ENCODE measurements around the gene ZNF324B.
"Not testable (repeated sequence)": the region's sequence is repeated elsewhere in the genome, so short reads cannot be mapped to it uniquely, and the experiment has no call there.

The ZNF324B gene

GRCh38 chr19:58442986-58443385 is 8.4 kb upstream of the ZNF324B start:
- not testable (repeated sequence) for H4K91ac ChIP-seq (ENCODE audit: low read depth, low read length, poor library complexity); H3K9ac ChIP-seq (ENCODE audit: low read depth, low read length, poor library complexity); H3K4me3 ChIP-seq (ENCODE audit: low read length in 2 of 2); H3K36me3 ChIP-seq (replicated peaks in 1 of 2; ENCODE audit: control insufficient read depth in 2 of 2, insufficient read depth in 2 of 2, low read length in 2 of 2); H2BK5ac ChIP-seq (ENCODE audit: low read length); H3K23ac ChIP-seq (ENCODE audit: low read depth, low read length, poor library complexity); H3K79me1 ChIP-seq (ENCODE audit: low read depth, low read length); H3K27me3 ChIP-seq (ENCODE audit: control insufficient read depth in 3 of 3, insufficient read depth in 3 of 3, low read depth in 1 of 3, low read length in 3 of 3); DNase-seq (ENCODE audit: low spot score); H3K18ac ChIP-seq (ENCODE audit: low read length); H2AFZ ChIP-seq (ENCODE audit: low read length); H3K27ac ChIP-seq (replicated peaks; ENCODE audit: low read length); H4K8ac ChIP-seq (ENCODE audit: low read depth, low read length); H2BK12ac ChIP-seq (ENCODE audit: low read length); H2BK120ac ChIP-seq (ENCODE audit: low read depth, low read length); H3K14ac ChIP-seq (ENCODE audit: low read length); H3K4ac ChIP-seq (ENCODE audit: low read length); H3K4me2 ChIP-seq (ENCODE audit: insufficient read depth, low read length, poor library complexity, severe bottlenecking); H2AK5ac ChIP-seq (ENCODE audit: low read depth, low read length); H2BK15ac ChIP-seq (ENCODE audit: low read length)
- no CpG with 5 or more reads among the region's 7 CpGs for WGBS, 2 donors (ENCODE audit: extremely low coverage in 2 of 2, insufficient read length in 2 of 2, insufficient replicate concordance in 1 of 2)
- Histone ChIP-seq H3K9me3 (replicated peaks in 1 of 2; ENCODE audit: control insufficient read depth in 2 of 2, insufficient read depth in 1 of 2, low read depth in 1 of 2, low read length in 2 of 2) (peaks cover 9 to 19% of the 10 kb centered on the region in 2 donors), H3K4me1 (ENCODE audit: control insufficient read depth in 2 of 2, insufficient read depth in 1 of 2, low read depth in 1 of 2, low read length in 2 of 2) (peaks cover 0 to 10% of the 10 kb centered on the region in 2 donors)

GRCh38 chr19:58448860-58449259 is 2.6 kb upstream of the ZNF324B start:
- WGBS, 2 donors (ENCODE audit: extremely low coverage in 2 of 2, insufficient read length in 2 of 2, insufficient replicate concordance in 1 of 2), result no CpG with 5 or more reads among the region's 3 CpGs
- not testable (repeated sequence) for H3K4me3 ChIP-seq (ENCODE audit: low read length in 2 of 2); H3K4me2 ChIP-seq (ENCODE audit: insufficient read depth, low read length, poor library complexity, severe bottlenecking); H4K8ac ChIP-seq (ENCODE audit: low read depth, low read length); H3K79me1 ChIP-seq (ENCODE audit: low read depth, low read length); H3K14ac ChIP-seq (ENCODE audit: low read length); H2BK15ac ChIP-seq (ENCODE audit: low read length); H3K9ac ChIP-seq (ENCODE audit: low read depth, low read length, poor library complexity); H3K4ac ChIP-seq (ENCODE audit: low read length); H3K27ac ChIP-seq (replicated peaks; ENCODE audit: low read length); DNase-seq (ENCODE audit: low spot score); H3K18ac ChIP-seq (ENCODE audit: low read length); H2BK120ac ChIP-seq (ENCODE audit: low read depth, low read length); H2AK5ac ChIP-seq (ENCODE audit: low read depth, low read length); H3K27me3 ChIP-seq (ENCODE audit: control insufficient read depth in 3 of 3, insufficient read depth in 3 of 3, low read depth in 1 of 3, low read length in 3 of 3); H2BK5ac ChIP-seq (ENCODE audit: low read length); H4K91ac ChIP-seq (ENCODE audit: low read depth, low read length, poor library complexity); H3K36me3 ChIP-seq (replicated peaks in 1 of 2; ENCODE audit: control insufficient read depth in 2 of 2, insufficient read depth in 2 of 2, low read length in 2 of 2); H3K23ac ChIP-seq (ENCODE audit: low read depth, low read length, poor library complexity); H2BK12ac ChIP-seq (ENCODE audit: low read length); H2AFZ ChIP-seq (ENCODE audit: low read length)
- Histone ChIP-seq H3K9me3 (replicated peaks in 1 of 2; ENCODE audit: control insufficient read depth in 2 of 2, insufficient read depth in 1 of 2, low read depth in 1 of 2, low read length in 2 of 2) (peaks cover 4 to 20% of the 10 kb centered on the region in 2 donors), H3K4me1 (ENCODE audit: control insufficient read depth in 2 of 2, insufficient read depth in 1 of 2, low read depth in 1 of 2, low read length in 2 of 2) (peaks cover 2 to 10% of the 10 kb centered on the region in 2 donors)

GRCh38 chr19:58449980-58450379 is 1.4 kb upstream of the ZNF324B start:
- H2BK12ac ChIP-seq (ENCODE audit: low read length); H3K79me1 ChIP-seq (ENCODE audit: low read depth, low read length); H3K4me2 ChIP-seq (ENCODE audit: insufficient read depth, low read length, poor library complexity, severe bottlenecking); H2AK5ac ChIP-seq (ENCODE audit: low read depth, low read length); DNase-seq (ENCODE audit: low spot score); H3K27ac ChIP-seq (replicated peaks; ENCODE audit: low read length); H3K9ac ChIP-seq (ENCODE audit: low read depth, low read length, poor library complexity); H3K4ac ChIP-seq (ENCODE audit: low read length); H3K4me3 ChIP-seq (ENCODE audit: low read length in 2 of 2); H3K27me3 ChIP-seq (ENCODE audit: control insufficient read depth in 3 of 3, insufficient read depth in 3 of 3, low read depth in 1 of 3, low read length in 3 of 3); H4K91ac ChIP-seq (ENCODE audit: low read depth, low read length, poor library complexity); H3K23ac ChIP-seq (ENCODE audit: low read depth, low read length, poor library complexity); H2BK120ac ChIP-seq (ENCODE audit: low read depth, low read length); H2AFZ ChIP-seq (ENCODE audit: low read length); H3K18ac ChIP-seq (ENCODE audit: low read length); H3K14ac ChIP-seq (ENCODE audit: low read length); H2BK15ac ChIP-seq (ENCODE audit: low read length); H4K8ac ChIP-seq (ENCODE audit: low read depth, low read length); H2BK5ac ChIP-seq (ENCODE audit: low read length): not testable (repeated sequence)
- Histone ChIP-seq H3K4me1 (ENCODE audit: control insufficient read depth in 2 of 2, insufficient read depth in 1 of 2, low read depth in 1 of 2, low read length in 2 of 2) (peaks cover 2 to 10% of the 10 kb centered on the region in 2 donors), H3K9me3 (replicated peaks in 1 of 2; ENCODE audit: control insufficient read depth in 2 of 2, insufficient read depth in 1 of 2, low read depth in 1 of 2, low read length in 2 of 2) (peaks cover 4 to 20% of the 10 kb centered on the region in 2 donors), H3K36me3 (replicated peaks in 1 of 2; ENCODE audit: control insufficient read depth in 2 of 2, insufficient read depth in 2 of 2, low read length in 2 of 2) (peaks cover 2 to 13% of the 10 kb centered on the region in 2 donors)
- no CpG with 5 or more reads among the region's 5 CpGs for WGBS, 2 donors (ENCODE audit: extremely low coverage in 2 of 2, insufficient read length in 2 of 2, insufficient replicate concordance in 1 of 2)

- no peak for DNase-seq (ENCODE audit: low spot score)
- Histone ChIP-seq H3K23ac (ENCODE audit: low read depth, low read length, poor library complexity) (no peak overlapping the region), H3K4me2 (ENCODE audit: insufficient read depth, low read length, poor library complexity, severe bottlenecking) (peak overlapping the region; percentile 79), H3K27me3 (ENCODE audit: control insufficient read depth in 3 of 3, insufficient read depth in 3 of 3, low read depth in 1 of 3, low read length in 3 of 3) (peaks cover 0 to 4% (median 3%) of the 10 kb centered on the region in 3 experiments), H2AK5ac (ENCODE audit: low read depth, low read length) (no peak overlapping the region), H3K9me3 (replicated peaks in 1 of 2; ENCODE audit: control insufficient read depth in 2 of 2, insufficient read depth in 1 of 2, low read depth in 1 of 2, low read length in 2 of 2) (peaks cover 4 to 20% of the 10 kb centered on the region in 2 donors), H3K4ac (ENCODE audit: low read length) (no peak overlapping the region), H2AFZ (ENCODE audit: low read length) (peak overlapping the region; percentile 94), H3K4me3 (ENCODE audit: low read length in 2 of 2) (peak overlapping the region; percentile 77 to 85), H3K79me1 (ENCODE audit: low read depth, low read length) (no peaks in the 10 kb centered on the region), H3K9ac (ENCODE audit: low read depth, low read length, poor library complexity) (no peak overlapping the region), H3K4me1 (ENCODE audit: control insufficient read depth in 2 of 2, insufficient read depth in 1 of 2, low read depth in 1 of 2, low read length in 2 of 2) (peaks cover 2 to 10% of the 10 kb centered on the region in 2 donors), H2BK12ac (ENCODE audit: low read length) (no peak overlapping the region), H3K14ac (ENCODE audit: low read length) (no peak overlapping the region), H2BK15ac (ENCODE audit: low read length) (no peak overlapping the region), H4K91ac (ENCODE audit: low read depth, low read length, poor library complexity) (no peak overlapping the region), H3K36me3 (replicated peaks in 1 of 2; ENCODE audit: control insufficient read depth in 2 of 2, insufficient read depth in 2 of 2, low read length in 2 of 2) (peaks cover 2 to 13% of the 10 kb centered on the region in 2 donors), H3K18ac (ENCODE audit: low read length) (peak overlapping the region; percentile 25), H2BK5ac (ENCODE audit: low read length) (no peak overlapping the region), H4K8ac (ENCODE audit: low read depth, low read length) (no peak overlapping the region), H2BK120ac (ENCODE audit: low read depth, low read length) (no peak overlapping the region), H3K27ac (replicated peaks; ENCODE audit: low read length) (no peak overlapping the region)
- WGBS, 2 donors (ENCODE audit: extremely low coverage in 2 of 2, insufficient read length in 2 of 2, insufficient replicate concordance in 1 of 2), result no CpG with 5 or more reads among the region's 11 CpGs
Observed at GRCh38 chr19:58450856-58451357, 515 bp upstream of the ZNF324B start.
